ENCODE results near the gene MBOAT2.

- TF ChIP-seq POLR2AphosphoS5 (IDR thresholded peaks at IDR 0.05; ENCODE audit: low read depth, low read length) (no peak), TAF1 (IDR thresholded peaks at IDR 0.05; ENCODE audit: borderline replicate concordance, low read depth, low read length) (no peak)
Observed at GRCh38 chr2:8827729-8828128, 175.8 kb downstream of the MBOAT2 start.
